ENCODE results near the gene ARID5B. TPM values are rescaled to one million over a fixed set of nuclear protein-coding genes. Genes with fewer than 3 reads are reported as not detected.
"Not testable (repeated sequence)": the region's sequence is repeated elsewhere in the genome, so short reads cannot be mapped to it uniquely, and the experiment has no call there.

ARID5B gene
- total RNA-seq, 1 donor from 2014 or later = 68.3 TPM

- no peak for DNase-seq
Observed at GRCh38 chr10:62014510-62014909, 113.0 kb downstream of the ARID5B start.

- peak; percentile 42 for DNase-seq
Observed at GRCh38 chr10:62015994-62016393, 114.5 kb downstream of the ARID5B start.

- peak; percentile 57 for DNase-seq
Observed at GRCh38 chr10:62016623-62017490, 115.4 kb downstream of the ARID5B start.

- peak; percentile 75 for DNase-seq
Observed at GRCh38 chr10:62017491-62017870, 116.0 kb downstream of the ARID5B start.

- no peak for DNase-seq
Observed at GRCh38 chr10:62018131-62018911, 116.8 kb downstream of the ARID5B start.

- DNase-seq = peak; percentile 83
Observed at GRCh38 chr10:62019013-62019684, 117.7 kb downstream of the ARID5B start.

- peak; percentile 84 for DNase-seq
Observed at GRCh38 chr10:62019685-62020359, 118.3 kb downstream of the ARID5B start.

- peak; percentile 52 for DNase-seq
Observed at GRCh38 chr10:62021128-62021665, 119.7 kb downstream of the ARID5B start.

GRCh38 chr10:62021978-62022802 lies 120.7 kb downstream of the ARID5B start:
- no peak for DNase-seq

- no peak for DNase-seq
Observed at GRCh38 chr10:62022830-62023229, 121.3 kb downstream of the ARID5B start.

- DNase-seq = no peak
Observed at GRCh38 chr10:62023329-62023728, 121.8 kb downstream of the ARID5B start.

- no peak for DNase-seq
Observed at GRCh38 chr10:62024026-62024701, 122.7 kb downstream of the ARID5B start.

- no peak for DNase-seq
Observed at GRCh38 chr10:62025134-62025794, 123.8 kb downstream of the ARID5B start.

- no peak for DNase-seq
Observed at GRCh38 chr10:62025901-62026879, 124.7 kb downstream of the ARID5B start.

GRCh38 chr10:62027841-62028501 lies 126.5 kb downstream of the ARID5B start:
- DNase-seq = no peak

- DNase-seq = not testable (repeated sequence)
Observed at GRCh38 chr10:62028502-62028842, 127.0 kb downstream of the ARID5B start.

- DNase-seq = no peak
Observed at GRCh38 chr10:62029401-62029800, 127.9 kb downstream of the ARID5B start.

GRCh38 chr10:62031507-62031906 lies 130.0 kb downstream of the ARID5B start:
- no peak for DNase-seq

All from skin of body (tissue), 2 donors.